Endothelial cell of umbilical vein (primary cell): ENCODE results near the gene WDFY3. TPM values are rescaled to one million over a fixed set of nuclear protein-coding genes. Genes with fewer than 3 reads are reported as not detected.

Experiments used
- BruUV-seq: library from RNA; stranded (reverse); fragments of 400-500 nt; replicated peaks from 2 replicates; lab custom pipeline; 2021; lab: Mats Ljungman, UMichigan
- CTCF ChIA-PET: fragments of 300-600, 350-600 bp; sonication (Branson Sonifier 250); formaldehyde crosslinking; loops from one replicate; lab custom pipeline; 2021; ENCODE audit warnings: antibody characterized with exemption, inconsistent platforms; lab: Charles Lee
- POLR2A ChIA-PET: fragments of 300-600, 350-600 bp; sonication (Branson Sonifier 250); formaldehyde crosslinking; loops from one replicate; lab custom pipeline; 2021; ENCODE audit warnings: antibody characterized with exemption, inconsistent platforms; lab: Charles Lee
- DNase-seq: peaks from one replicate; pipeline ENCODE4 v3.0.0-alpha.2; 2011; ENCODE audit warnings: low read depth, low spot score
- FAIRE-seq: peaks from 2 replicates; lab custom pipeline; 2011; peaks lifted over from hg19 to GRCh38; lab: Jason Lieb, UNC
- H2AFZ ChIP-seq: 2 replicates; pipeline ENCODE4 v1.6.0; 2012; ENCODE audit warnings: low read depth, low read length, control low read depth, inconsistent platforms
- H3K27ac ChIP-seq: 2 replicates; pipeline ENCODE4 v1.5.1; 2011; ENCODE audit warnings: low read depth, mild to moderate bottlenecking, control low read depth, low read length, moderate library complexity; ENCODE audit not compliant: insufficient read depth
- H3K27me3 ChIP-seq, 2 experiments: 2 replicates each; pipeline versions ENCODE4 v1.6.0 to v1.6.1; 2011; ENCODE audit warnings: low read length in 2 of 2, mixed read lengths in 1 of 2; ENCODE audit not compliant: control insufficient read depth in 2 of 2, insufficient read depth in 2 of 2
- H3K36me3 ChIP-seq, 2 experiments: 2 replicates in 1 of 2; 3 replicates in 1 of 2; pipeline ENCODE4 v1.5.1; 2011; ENCODE audit warnings: low read length in 2 of 2, mild to moderate bottlenecking in 1 of 2, moderate library complexity in 1 of 2; ENCODE audit not compliant: control insufficient read depth in 2 of 2, insufficient read depth in 2 of 2; ENCODE audit errors: extremely low read depth in 1 of 2
- H3K4me1 ChIP-seq: 3 replicates; pipeline ENCODE4 v1.5.1; 2011; ENCODE audit warnings: mild to moderate bottlenecking, low read length; ENCODE audit not compliant: control insufficient read depth, insufficient read depth; ENCODE audit errors: extremely low read depth
- H3K4me2 ChIP-seq: 2 replicates; pipeline ENCODE4 v1.6.1; 2011; ENCODE audit warnings: low read length, control low read depth, mixed read lengths; ENCODE audit not compliant: insufficient read depth
- H3K4me3 ChIP-seq, 3 experiments: fragments of 200-600 bp in 1 of 3; sonication (generic), shearing (Covaris generic) in 1 of 3; replicated peaks in 1 of 3; 2 replicates each; pipeline ENCODE4 v1.5.1; 2011 to 2016; ENCODE audit warnings: control low read depth in 3 of 3, low read length in 3 of 3, mild to moderate bottlenecking in 2 of 3, inconsistent platforms in 1 of 3, low read depth in 1 of 3, moderate library complexity in 1 of 3; ENCODE audit not compliant: insufficient read depth in 1 of 3
- H3K79me2 ChIP-seq: 2 replicates; pipeline ENCODE4 v1.6.0; 2012; ENCODE audit warnings: low read length, inconsistent platforms; ENCODE audit not compliant: control insufficient read depth, insufficient read depth
- H3K9ac ChIP-seq: replicated peaks from 2 replicates; pipeline ENCODE3; 2011; ENCODE audit warnings: low read length, control low read depth; ENCODE audit not compliant: insufficient read depth; ENCODE audit errors: extremely low read depth
- H3K9me1 ChIP-seq: replicated peaks from 3 replicates; pipeline ENCODE4 v1.6.0; 2011; ENCODE audit warnings: mild to moderate bottlenecking, low read length; ENCODE audit not compliant: control insufficient read depth, insufficient read depth; ENCODE audit errors: extremely low read depth
- H3K9me3 ChIP-seq: replicated peaks from 2 replicates; pipeline ENCODE4 v1.5.1; 2012; ENCODE audit warnings: low read length, inconsistent platforms; ENCODE audit not compliant: control insufficient read depth, insufficient read depth
- H4K20me1 ChIP-seq: replicated peaks from 2 replicates; pipeline ENCODE3; 2011; ENCODE audit warnings: mild to moderate bottlenecking, low read length; ENCODE audit not compliant: control insufficient read depth, insufficient read depth; ENCODE audit errors: extremely low read depth
- CTCF ChIP-seq, 2 donors: IDR thresholded peaks; 1 replicate in 1 of 2; 2 replicates in 1 of 2; pipeline ENCODE4 v1.5.1; 2011; ENCODE audit warnings: low read length in 2 of 2, mild to moderate bottlenecking in 2 of 2, moderate library complexity in 2 of 2, control low read depth in 1 of 2, inconsistent platforms in 1 of 2, low read depth in 1 of 2; ENCODE audit not compliant: insufficient read depth in 1 of 2; ENCODE audit errors: extremely low read depth in 1 of 2
- EZH2 ChIP-seq: IDR thresholded peaks from 2 replicates; pipeline ENCODE4 v1.6.1; 2012; ENCODE audit warnings: borderline replicate concordance, low read depth, mild to moderate bottlenecking, moderate library complexity, low read length, inconsistent platforms; ENCODE audit not compliant: severe bottlenecking
- FOS ChIP-seq: IDR thresholded peaks from 2 replicates; pipeline ENCODE4 v1.6.1; 2011; ENCODE audit warnings: mild to moderate bottlenecking, low read length, moderate library complexity, borderline replicate concordance; ENCODE audit not compliant: insufficient read depth
- GATA2 ChIP-seq: IDR thresholded peaks from 2 replicates; pipeline ENCODE4 v1.7.0; 2011; ENCODE audit warnings: low read depth, mild to moderate bottlenecking, moderate library complexity, mixed read lengths, low read length; ENCODE audit not compliant: insufficient read length, insufficient read depth
- JUN ChIP-seq: IDR thresholded peaks from 2 replicates; pipeline ENCODE4 v1.6.1; 2011; ENCODE audit warnings: borderline replicate concordance, low read depth; ENCODE audit not compliant: insufficient read length, insufficient read depth
- MAX ChIP-seq: IDR thresholded peaks from 2 replicates; pipeline ENCODE4 v1.6.1; 2011; ENCODE audit not compliant: insufficient read depth, insufficient read length
- MYC ChIP-seq: IDR thresholded peaks from one replicate; pipeline ENCODE4 v1.6.1; 2011; ENCODE audit warnings: mild to moderate bottlenecking, low read depth, low read length
- POLR2A ChIP-seq: IDR thresholded peaks from 2 replicates; pipeline ENCODE4 v1.6.1; 2012; ENCODE audit warnings: low read depth, mild to moderate bottlenecking, control low read depth, low read length
- POLR2AphosphoS5 ChIP-seq: IDR thresholded peaks from 2 replicates; pipeline ENCODE4 v1.6.1; 2012; ENCODE audit warnings: low read depth, mild to moderate bottlenecking, control low read depth, low read length, moderate library complexity; ENCODE audit not compliant: insufficient read depth
- dilution Hi-C: fragments of 300-500 bp; cut with MboI; formaldehyde crosslinking; loops from one replicate; pipeline ENCODE4 v1.15.0; 2019; ENCODE audit warnings: low sequenced_read_pairs; ENCODE audit not compliant: extremely low pct_ligation_motif_present
- intact Hi-C: fragments of 100-400 bp; cut with micrococcal nuclease; formaldehyde crosslinking; loops from one replicate; pipeline ENCODE4 v1.10.0; 2022
- polyA plus RNA-seq, 4 experiments: library from polyadenylated mRNA; depleted of rRNA in 3 of 4; stranded (reverse) in 3 of 4; unstranded in 1 of 4; fragments of >200 nt; gene quantifications; 2 replicates each; pipeline versions ENCODE4 v1.2.1 to v1.2.3, GENCODE V29; 2011 to 2012; ENCODE audit warnings: missing spikeins in 1 of 4
- total RNA-seq: library from RNA; stranded (reverse); gene quantifications from 2 replicates; pipeline ENCODE4 v1.2.3, GENCODE V29; 2021

WDFY3 gene
- total and polyA plus RNA-seq, 2 donors (not counting 3 experiments of a cell fraction or from before 2014, with no cell fraction given), result 37.0 to 113 TPM

- ChIA-PET CTCF (no interaction called here), POLR2A (no interaction called here)
- no peak overlapping the region for H3K27ac ChIP-seq
- FAIRE-seq (no peak), DNase-seq (no peak)
- TF ChIP-seq FOS (peak; percentile 56), EZH2 (no peak)
- no TSS peak for BruUV-seq
- dilution Hi-C loops, result no loop called here
- H3K9me1 ChIP-seq, result no peaks in the 10 kb centered on the region
- H3K36me3 ChIP-seq, result no peaks in the 10 kb centered on the region
- H3K4me3 ChIP-seq, result no peak overlapping the region
- no peaks in the 10 kb centered on the region for H3K4me1 ChIP-seq
- H2AFZ ChIP-seq, result no peak overlapping the region
- intact Hi-C loops, result no loop called here
- no peaks in the 10 kb centered on the region for H4K20me1 ChIP-seq
- H3K9ac ChIP-seq, result no peak overlapping the region
- no peak overlapping the region for H3K4me2 ChIP-seq
- no peaks in the 10 kb centered on the region for H3K9me3 ChIP-seq
- H3K79me2 ChIP-seq, result no peaks in the 10 kb centered on the region
- no peaks in the 10 kb centered on the region for H3K27me3 ChIP-seq
Observed at GRCh38 chr4:84985952-84986351, 19.5 kb upstream of the WDFY3 start.

GRCh38 chr4:84977396-84977795 lies 10.9 kb upstream of the WDFY3 start:
- no peaks in the 10 kb centered on the region for H3K9me3 ChIP-seq
- H3K27me3 ChIP-seq, result peaks cover 0 to 5% of the 10 kb centered on the region in 2 experiments
- DNase-seq (no peak), FAIRE-seq (no peak)
- H3K27ac ChIP-seq, result no peak overlapping the region
- no peaks in the 10 kb centered on the region for H3K79me2 ChIP-seq
- no peak overlapping the region for H3K4me2 ChIP-seq
- ChIA-PET CTCF (interaction anchor here (1.6 kb wide), 1 partner anchor 227 kb away, joined by 5 read pairs; no protein-coding TSS in a partner anchor), POLR2A (no interaction called here)
- intact Hi-C loops, result loop anchor here (10.0 kb wide), 1 partner anchor 473 kb away; no protein-coding TSS in a partner anchor
- no TSS peak for BruUV-seq
- H4K20me1 ChIP-seq, result no peaks in the 10 kb centered on the region
- TF ChIP-seq GATA2 (no peak), CTCF (IDR thresholded peaks at IDR 0.05; ENCODE audit: extremely low read depth in 1 of 2, insufficient read depth in 1 of 2, low read depth in 1 of 2, low read length in 2 of 2) (no peak), POLR2AphosphoS5 (no peak), POLR2A (no peak), JUN (no peak), MYC (no peak), MAX (no peak), FOS (no peak), EZH2 (no peak)
- no peaks in the 10 kb centered on the region for H3K36me3 ChIP-seq
- H3K9ac ChIP-seq, result no peak overlapping the region
- dilution Hi-C loops, result no loop called here
- no peak overlapping the region for H3K4me3 ChIP-seq
- H2AFZ ChIP-seq, result no peak overlapping the region
- no peaks in the 10 kb centered on the region for H3K4me1 ChIP-seq
- no peaks in the 10 kb centered on the region for H3K9me1 ChIP-seq
